ENCODE results near the gene ANO5.
"Not testable (repeated sequence)": the region's sequence is repeated elsewhere in the genome, so short reads cannot be mapped to it uniquely, and the experiment has no call there.

Gene ANO5

GRCh38 chr11:22263613-22264012 lies 70.7 kb downstream of the ANO5 start:
- H2AFZ ChIP-seq (ENCODE audit: low read depth, low read length) = no peak overlapping the region
- H4K20me1 ChIP-seq (ENCODE audit: insufficient read depth, low read length) = no peaks in the 10 kb centered on the region
- no peak overlapping the region for H3K27ac ChIP-seq (ENCODE audit: low read length)
- H3K4me2 ChIP-seq (ENCODE audit: low read length) = no peak overlapping the region
- no peak overlapping the region for H3K4me3 ChIP-seq (ENCODE audit: low read length)
- peaks cover 5% of the 10 kb centered on the region for H3K4me1 ChIP-seq (ENCODE audit: low read length)
- H3K79me2 ChIP-seq (ENCODE audit: low read length) = no peaks in the 10 kb centered on the region
- no peaks in the 10 kb centered on the region for H3K27me3 ChIP-seq (ENCODE audit: low read depth, low read length)
- H3K9me3 ChIP-seq (ENCODE audit: insufficient read depth, low read length) = no peaks in the 10 kb centered on the region
- H3K36me3 ChIP-seq (replicated peaks; ENCODE audit: low read depth, low read length) = no peaks in the 10 kb centered on the region
- no peak overlapping the region for H3K9ac ChIP-seq (ENCODE audit: low read length)
- TF ChIP-seq EZH2phosphoT487 (IDR thresholded peaks at IDR 0.05; ENCODE audit: low read depth) (no peak), CTCF (IDR thresholded peaks at IDR 0.05; ENCODE audit: low read depth, low read length) (no peak)

GRCh38 chr11:22268983-22269624 lies 76.2 kb downstream of the ANO5 start:
- H3K9ac ChIP-seq (ENCODE audit: low read length) = not testable (repeated sequence)

GRCh38 chr11:22273781-22274180 lies 80.9 kb downstream of the ANO5 start:
- H3K27me3 ChIP-seq (ENCODE audit: low read depth, low read length) = 0 out of 2 replicates have a peak, but pooled peaks cover 7% of the 10 kb centered on the region
- H3K36me3 ChIP-seq (replicated peaks; ENCODE audit: low read depth, low read length) = no peaks in the 10 kb centered on the region
- H4K20me1 ChIP-seq (ENCODE audit: insufficient read depth, low read length) = no peaks in the 10 kb centered on the region
- TF ChIP-seq CTCF (IDR thresholded peaks at IDR 0.05; ENCODE audit: low read depth, low read length) (no peak), EZH2phosphoT487 (IDR thresholded peaks at IDR 0.05; ENCODE audit: low read depth) (no peak)
- no peaks in the 10 kb centered on the region for H3K79me2 ChIP-seq (ENCODE audit: low read length)
- H3K4me3 ChIP-seq (ENCODE audit: low read length) = no peak overlapping the region
- H3K4me2 ChIP-seq (ENCODE audit: low read length) = no peak overlapping the region
- no peak overlapping the region for H3K9ac ChIP-seq (ENCODE audit: low read length)
- H3K9me3 ChIP-seq (ENCODE audit: insufficient read depth, low read length) = no peaks in the 10 kb centered on the region
- H3K4me1 ChIP-seq (ENCODE audit: low read length) = peaks cover 25% of the 10 kb centered on the region
- H3K27ac ChIP-seq (ENCODE audit: low read length) = no peak overlapping the region
- no peak overlapping the region for H2AFZ ChIP-seq (ENCODE audit: low read depth, low read length)

More at GRCh38 chr11:22268983-22269624, 76.2 kb downstream of the ANO5 start:
- not testable (repeated sequence) for H3K79me2 ChIP-seq (ENCODE audit: low read length); H3K4me2 ChIP-seq (ENCODE audit: low read length); H3K27ac ChIP-seq (ENCODE audit: low read length); H3K27me3 ChIP-seq (ENCODE audit: low read depth, low read length); H3K36me3 ChIP-seq (replicated peaks; ENCODE audit: low read depth, low read length); H4K20me1 ChIP-seq (ENCODE audit: insufficient read depth, low read length); H3K9me3 ChIP-seq (ENCODE audit: insufficient read depth, low read length); H2AFZ ChIP-seq (ENCODE audit: low read depth, low read length); H3K4me3 ChIP-seq (ENCODE audit: low read length); H3K4me1 ChIP-seq (ENCODE audit: low read length)

GRCh38 chr11:22275600-22275999 lies 82.7 kb downstream of the ANO5 start:
- TF ChIP-seq CTCF (IDR thresholded peaks at IDR 0.05; ENCODE audit: low read depth, low read length) (no peak), EZH2phosphoT487 (IDR thresholded peaks at IDR 0.05; ENCODE audit: low read depth) (no peak)
- Histone ChIP-seq H3K36me3 (replicated peaks; ENCODE audit: low read depth, low read length) (no peaks in the 10 kb centered on the region), H3K4me2 (ENCODE audit: low read length) (peak overlapping the region; percentile 65)

More at GRCh38 chr11:22275600-22275999, 82.7 kb downstream of the ANO5 start:
- Histone ChIP-seq H2AFZ (ENCODE audit: low read depth, low read length) (no peak overlapping the region), H3K27me3 (ENCODE audit: low read depth, low read length) (0 out of 2 replicates have a peak, but pooled peaks cover 2% of the 10 kb centered on the region), H3K4me3 (ENCODE audit: low read length) (no peak overlapping the region), H3K9me3 (ENCODE audit: insufficient read depth, low read length) (no peaks in the 10 kb centered on the region), H3K27ac (ENCODE audit: low read length) (peak overlapping the region; percentile 50), H3K9ac (ENCODE audit: low read length) (no peak overlapping the region), H3K79me2 (ENCODE audit: low read length) (no peaks in the 10 kb centered on the region), H3K4me1 (ENCODE audit: low read length) (peaks cover 25% of the 10 kb centered on the region), H4K20me1 (ENCODE audit: insufficient read depth, low read length) (no peaks in the 10 kb centered on the region)
